GM21528 (cell line): Measurements from ENCODE around the gene TGM6.

ENCODE experiments used
- ATAC-seq: cut with Tn5 transposase; IDR thresholded peaks from one replicate; pipeline ENCODE4 v1.9.1; 2021; ENCODE audit warnings: mild to moderate bottlenecking, moderate library complexity; ENCODE audit not compliant: unreplicated experiment, low FRiP score

Gene TGM6

GRCh38 chr20:2380601-2381000 is at the start of gene TGM6:
Gene TGM6 (plus strand): TSS chr20:2380901. CDS start chr20:2380969, 68 bp downstream.
- no peak for ATAC-seq

- no peak for ATAC-seq
Observed at GRCh38 chr20:2331106-2331505, 49.6 kb upstream of the TGM6 start.

DNA sequence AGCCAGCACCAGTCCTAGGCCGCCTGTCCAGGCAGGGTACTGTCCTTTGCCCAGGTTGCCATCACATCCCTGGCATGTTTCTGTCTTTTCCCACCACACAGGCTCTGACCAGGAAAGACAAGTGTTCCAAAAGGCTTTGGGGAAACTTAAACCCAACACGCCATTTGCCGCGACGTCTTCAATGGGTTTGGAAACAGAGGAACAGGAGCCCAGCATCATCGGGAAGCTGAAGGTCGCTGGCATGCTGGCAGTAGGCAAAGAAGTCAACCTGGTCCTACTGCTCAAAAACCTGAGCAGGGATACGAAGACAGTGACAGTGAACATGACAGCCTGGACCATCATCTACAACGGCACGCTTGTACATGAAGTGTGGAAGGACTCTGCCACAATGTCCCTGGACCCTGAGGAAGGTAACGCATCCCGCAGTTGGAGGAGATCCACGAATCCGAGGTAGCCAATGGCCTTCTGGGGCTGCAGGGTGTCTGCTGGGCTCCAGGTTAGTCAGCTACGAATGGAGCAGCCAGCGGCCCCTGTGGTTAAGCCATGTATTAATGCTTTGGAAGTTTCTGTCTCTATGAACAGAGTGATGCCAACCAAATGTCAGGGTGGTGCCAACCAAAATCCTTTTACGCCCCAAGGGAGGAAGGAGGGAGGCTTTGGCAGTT is 48.7 kb upstream of the TGM6 start:
- no peak for ATAC-seq

- ATAC-seq = no peak
Observed at GRCh38 chr20:2332711-2333110, 48.0 kb upstream of the TGM6 start.

DNA sequence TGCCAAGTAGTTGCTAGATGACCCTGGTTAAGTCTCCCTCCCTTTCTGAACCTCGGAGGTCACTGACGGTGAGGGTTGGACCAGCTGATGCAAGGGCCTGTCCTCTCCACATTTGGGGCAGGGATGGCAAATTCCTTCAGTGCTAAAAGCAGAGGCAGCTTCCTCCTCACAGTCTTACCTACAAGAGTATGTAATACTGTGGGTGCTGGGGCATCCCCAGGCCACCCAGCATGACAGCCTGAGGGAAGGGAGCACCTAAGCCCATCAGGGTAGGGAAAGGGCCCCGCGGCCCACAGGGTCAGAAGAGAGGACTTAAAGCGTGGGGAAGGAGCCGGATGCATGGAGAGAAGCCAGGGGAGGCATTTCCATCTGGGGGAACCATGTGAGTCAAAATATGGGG is 46.9 kb upstream of the TGM6 start:
- no peak for ATAC-seq

DNA sequence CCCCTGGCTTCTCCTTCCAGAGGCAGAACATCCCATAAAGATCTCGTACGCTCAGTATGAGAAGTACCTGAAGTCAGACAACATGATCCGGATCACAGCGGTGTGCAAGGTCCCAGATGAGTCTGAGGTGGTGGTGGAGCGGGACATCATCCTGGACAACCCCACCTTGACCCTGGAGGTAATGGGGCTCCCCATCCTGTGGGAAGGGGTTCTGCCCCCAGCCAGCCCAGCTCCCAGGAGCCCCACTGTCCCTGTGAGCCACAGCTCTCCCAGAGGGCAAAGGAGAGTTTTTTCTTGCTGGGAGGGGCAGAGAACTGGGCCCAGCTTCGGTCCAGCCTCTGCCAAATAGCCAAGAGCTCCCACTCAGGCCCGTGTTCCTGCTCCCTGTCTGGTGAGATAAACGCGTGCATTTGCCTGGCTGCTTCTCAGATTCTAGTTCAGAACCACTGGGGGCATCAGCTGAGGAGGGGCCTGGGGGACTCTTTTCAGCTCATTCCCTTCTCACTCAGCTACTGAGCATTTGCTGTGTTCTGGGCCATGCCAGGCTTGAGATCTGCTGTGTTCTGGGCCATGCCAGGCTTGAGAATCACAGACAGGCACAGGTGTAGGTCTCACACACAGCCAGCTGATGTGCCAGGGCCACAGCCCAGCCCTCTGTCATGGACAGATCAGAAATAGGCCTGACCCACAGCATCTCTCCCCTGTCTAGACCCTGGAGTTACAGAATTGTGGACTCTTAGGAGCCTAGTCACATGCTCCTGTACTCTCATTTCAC is 45.4 kb upstream of the TGM6 start:
- no peak for ATAC-seq

DNA sequence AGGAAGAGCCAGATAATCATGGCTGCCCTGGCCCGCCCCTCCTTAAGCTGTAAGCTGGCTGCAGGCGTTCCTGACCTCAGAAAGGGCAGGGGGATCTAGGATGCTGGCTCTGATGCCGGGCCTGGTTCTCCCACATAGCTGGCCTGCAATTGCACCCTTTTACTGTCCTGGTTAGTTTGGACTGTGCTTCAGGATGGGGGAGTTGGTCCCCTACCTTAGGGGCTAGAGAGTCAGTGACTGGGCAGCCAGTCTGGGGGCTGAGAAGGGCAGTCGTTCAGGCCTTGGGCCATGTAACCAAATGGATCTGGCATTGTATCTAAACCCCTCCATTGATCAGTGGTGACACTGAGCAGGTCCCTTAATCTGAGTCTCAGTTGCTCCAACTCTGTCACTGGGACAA is 44.2 kb upstream of the TGM6 start:
- ATAC-seq = no peak

DNA sequence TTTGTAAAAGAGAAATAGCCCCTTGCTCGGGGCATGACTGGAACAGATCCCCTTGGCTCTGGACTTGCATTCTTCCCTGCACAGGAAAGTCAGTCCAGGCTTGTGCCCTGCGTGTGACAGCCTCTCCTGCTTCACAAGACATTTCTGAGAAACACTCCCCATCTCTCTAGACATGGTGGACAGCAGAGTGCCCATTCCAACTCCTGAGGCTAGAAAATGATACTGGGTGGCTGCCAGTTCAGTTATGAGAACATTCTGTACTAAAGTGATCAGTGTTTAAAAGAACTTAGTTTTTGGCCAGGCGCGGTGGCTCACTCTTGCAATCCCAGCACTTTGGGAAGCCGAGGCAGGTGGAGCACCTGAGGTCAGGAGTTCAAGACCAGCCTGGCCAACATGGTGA is 43.6 kb upstream of the TGM6 start:
- ATAC-seq = no peak

GRCh38 chr20:2338411-2339066 is 42.2 kb upstream of the TGM6 start:
- ATAC-seq = no peak

GRCh38 chr20:2340136-2340535 is 40.6 kb upstream of the TGM6 start:
- no peak for ATAC-seq

DNA sequence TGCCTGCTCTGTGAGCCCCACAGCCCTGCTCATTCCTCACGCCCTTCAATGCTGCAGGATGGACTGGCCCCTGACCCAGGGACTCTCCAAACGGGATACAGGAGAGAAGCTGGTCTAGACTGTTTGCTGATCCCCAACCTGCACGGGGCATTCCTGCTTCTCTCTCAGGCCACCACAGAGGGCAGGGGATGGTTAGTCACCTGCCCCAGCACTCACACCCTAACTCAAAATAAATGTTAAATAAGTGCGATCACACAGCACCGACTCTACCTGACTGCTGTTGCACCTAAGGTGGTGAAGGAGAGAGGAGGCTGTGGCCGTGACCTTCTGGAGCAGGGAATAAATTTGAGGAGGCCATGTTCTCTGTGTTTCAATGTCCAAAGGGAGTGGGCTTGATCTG is 39.9 kb upstream of the TGM6 start:
- ATAC-seq = no peak

DNA sequence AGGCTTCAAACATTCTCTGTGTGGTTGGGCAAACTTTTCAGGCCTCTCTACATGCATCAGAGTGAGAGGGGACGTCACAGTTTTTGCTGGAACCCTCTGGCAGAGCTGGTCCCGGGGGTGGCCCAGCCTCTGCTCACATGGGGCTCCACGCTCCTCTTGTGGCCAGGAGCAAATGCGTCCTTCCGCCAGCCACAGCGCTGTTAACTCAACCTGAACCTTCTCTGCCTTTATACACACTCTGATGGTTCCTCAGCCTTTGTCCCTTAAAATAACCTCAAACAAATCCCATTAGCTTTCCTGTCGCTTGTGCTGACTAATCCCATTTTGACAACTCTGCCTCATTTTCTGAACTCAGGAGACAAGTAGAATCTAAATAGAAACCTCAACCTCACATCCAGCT is 39.4 kb upstream of the TGM6 start:
- no peak for ATAC-seq

GRCh38 chr20:2342243-2342642 is 38.5 kb upstream of the TGM6 start:
- no peak for ATAC-seq

GRCh38 chr20:2346188-2346587 is 34.5 kb upstream of the TGM6 start:
- no peak for ATAC-seq

- ATAC-seq = no peak
Observed at GRCh38 chr20:2348336-2348735, 32.4 kb upstream of the TGM6 start.

DNA sequence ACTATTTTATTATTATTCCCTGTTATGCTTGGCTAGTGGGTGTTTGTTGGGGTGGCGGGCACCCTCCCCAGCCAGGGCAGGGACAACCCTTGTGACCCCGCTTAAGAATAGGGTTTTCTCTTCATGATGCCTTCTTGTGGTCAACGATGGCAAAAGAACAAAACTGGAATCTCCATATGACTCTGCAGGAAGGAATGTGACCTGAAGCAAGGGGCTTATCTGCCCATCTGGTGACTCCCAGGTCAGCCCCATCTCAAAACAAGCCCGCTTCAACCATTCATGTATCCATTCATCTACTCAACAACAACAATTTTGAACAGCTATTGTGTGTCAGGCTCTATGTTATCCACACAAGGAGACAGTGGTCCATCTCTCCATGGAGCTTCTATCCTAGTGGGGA is 30.9 kb upstream of the TGM6 start:
- ATAC-seq = no peak

DNA sequence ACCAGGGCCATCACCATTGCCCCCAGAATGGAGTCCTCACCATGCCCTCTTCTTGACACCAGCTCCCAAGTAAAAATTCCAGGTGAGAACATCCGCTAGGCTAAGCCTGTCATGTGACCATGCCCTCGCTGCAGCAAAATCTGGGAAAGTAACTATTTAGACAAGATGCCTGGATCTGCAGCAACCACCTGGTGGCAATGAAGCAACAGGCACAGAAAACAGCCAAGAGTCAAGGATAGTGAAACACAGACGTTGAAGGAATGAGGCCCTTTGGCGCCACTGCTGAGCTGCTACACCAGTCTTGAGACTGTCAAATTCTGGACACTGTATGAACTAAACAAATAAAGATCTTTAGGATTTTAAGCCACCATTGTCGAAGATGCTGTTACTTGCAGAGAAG is 30.1 kb upstream of the TGM6 start:
- ATAC-seq = no peak

DNA sequence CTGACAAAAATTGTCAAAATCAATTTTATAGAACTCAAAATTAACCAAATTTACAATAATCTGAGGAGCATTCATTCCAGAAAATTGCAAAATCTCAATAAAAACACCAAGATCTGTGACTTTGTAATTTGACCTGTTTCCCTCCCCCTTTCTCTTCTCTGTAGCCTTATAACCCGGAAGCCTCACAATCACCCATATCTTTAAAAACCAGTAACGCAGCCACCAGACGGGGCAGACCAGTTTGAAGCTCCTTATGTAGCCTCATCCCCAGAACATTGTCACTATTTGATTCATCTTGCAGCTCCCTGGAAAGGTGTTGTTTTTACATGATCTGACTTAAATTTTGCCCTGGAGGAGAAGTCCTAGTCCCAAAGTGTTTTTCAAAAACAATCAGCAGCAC is 27.5 kb upstream of the TGM6 start:
- no peak for ATAC-seq

GRCh38 chr20:2357114-2357513 is 23.6 kb upstream of the TGM6 start:
- no peak for ATAC-seq

- ATAC-seq = no peak
Observed at GRCh38 chr20:2358006-2358405, 22.7 kb upstream of the TGM6 start.

DNA sequence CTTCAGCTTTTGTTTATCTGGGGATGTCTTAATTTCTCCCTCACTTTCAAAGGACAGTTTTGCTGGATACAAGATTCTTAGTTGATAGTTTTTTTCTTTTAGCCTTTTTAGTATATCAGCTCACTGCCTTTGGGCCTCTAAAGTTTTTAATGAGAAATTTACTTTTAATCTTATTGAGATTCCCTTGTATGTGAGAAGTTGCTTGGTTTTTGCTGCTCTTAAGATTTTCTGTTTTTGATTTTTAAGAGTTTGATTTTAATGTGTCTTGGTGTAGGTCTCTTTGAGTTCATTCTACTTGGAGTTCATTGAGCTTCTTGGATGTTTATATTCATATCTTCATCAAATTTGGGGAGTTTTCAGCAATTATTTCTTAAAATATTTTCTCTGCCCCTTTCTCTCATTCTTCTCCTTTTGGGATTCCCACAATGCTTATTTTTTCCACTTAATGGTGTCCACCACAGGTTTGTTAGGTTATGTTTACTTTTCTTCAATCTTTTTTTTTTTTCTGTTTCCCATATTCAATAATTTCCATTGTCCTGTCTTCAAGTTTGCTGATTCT is 19.6 kb upstream of the TGM6 start:
- no peak for ATAC-seq
